ENCODE results near the gene AHRR. TPM values are rescaled to one million over a fixed set of nuclear protein-coding genes. Genes with fewer than 3 reads are reported as not detected.

The AHRR gene
- total RNA-seq, 1 experiment from 2014 or later = 3.2 TPM

DNA sequence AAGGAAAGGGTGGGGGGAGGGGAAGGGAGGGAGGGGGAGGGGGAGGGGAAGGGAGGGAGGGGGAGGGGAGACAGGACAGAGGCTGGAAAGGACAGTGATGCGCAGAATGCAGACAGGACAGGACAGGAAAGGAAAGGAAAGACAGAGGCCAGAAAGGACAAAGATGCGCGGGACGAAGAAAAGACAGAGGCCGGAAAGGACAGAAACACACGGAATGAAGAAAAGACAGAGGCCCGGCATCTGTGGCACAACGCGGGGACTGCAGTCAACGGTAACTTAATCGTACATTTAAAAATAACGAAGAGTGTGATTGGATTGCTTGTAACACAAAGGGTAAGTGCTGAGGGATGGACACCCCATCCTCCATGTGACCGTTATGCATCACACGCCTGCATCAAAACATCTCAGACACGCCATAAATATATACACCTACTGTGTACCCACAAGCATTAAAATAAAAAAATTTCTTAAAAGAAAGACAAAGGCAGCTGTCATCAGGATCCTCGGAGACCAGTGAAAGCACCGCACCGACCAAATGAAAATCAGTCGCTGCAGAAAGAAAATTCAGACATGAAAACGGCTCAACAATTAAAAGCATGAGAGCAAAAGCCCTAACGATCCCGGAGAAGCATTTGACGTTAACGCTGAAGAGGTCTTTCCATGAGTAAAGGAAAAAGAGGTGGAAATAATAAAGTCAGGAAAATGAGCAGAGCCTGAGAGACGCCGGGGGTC is 68.5 kb downstream of the AHRR start:
- ChIA-PET POLR2A (no interaction called here), CTCF (interaction anchor here (0.6 kb wide), 2 partner anchors 13 to 246 kb away, joined by 3 read pairs; no protein-coding TSS in a partner anchor)
- no peaks in the 10 kb centered on the region for H3K27me3 Mint-ChIP-seq (ENCODE audit: insufficient read depth, unreplicated experiment)
- no TSS peak for BruUV-seq (replicated peaks)
- no peak for DNase-seq (ENCODE audit: unreplicated experiment)
- intact Hi-C loops (cut with micrococcal nuclease) = no loop called here
- H3K9me3 Mint-ChIP-seq (ENCODE audit: unreplicated experiment) = no peaks in the 10 kb centered on the region
- peaks cover 14% of the 10 kb centered on the region for H3K4me1 Mint-ChIP-seq (ENCODE audit: insufficient read depth, unreplicated experiment)
- no peak overlapping the region for H3K4me3 Mint-ChIP-seq (ENCODE audit: unreplicated experiment)
- H3K27ac Mint-ChIP-seq (ENCODE audit: low read depth, unreplicated experiment) = no peak overlapping the region
- TF ChIP-seq, protein P1, sequence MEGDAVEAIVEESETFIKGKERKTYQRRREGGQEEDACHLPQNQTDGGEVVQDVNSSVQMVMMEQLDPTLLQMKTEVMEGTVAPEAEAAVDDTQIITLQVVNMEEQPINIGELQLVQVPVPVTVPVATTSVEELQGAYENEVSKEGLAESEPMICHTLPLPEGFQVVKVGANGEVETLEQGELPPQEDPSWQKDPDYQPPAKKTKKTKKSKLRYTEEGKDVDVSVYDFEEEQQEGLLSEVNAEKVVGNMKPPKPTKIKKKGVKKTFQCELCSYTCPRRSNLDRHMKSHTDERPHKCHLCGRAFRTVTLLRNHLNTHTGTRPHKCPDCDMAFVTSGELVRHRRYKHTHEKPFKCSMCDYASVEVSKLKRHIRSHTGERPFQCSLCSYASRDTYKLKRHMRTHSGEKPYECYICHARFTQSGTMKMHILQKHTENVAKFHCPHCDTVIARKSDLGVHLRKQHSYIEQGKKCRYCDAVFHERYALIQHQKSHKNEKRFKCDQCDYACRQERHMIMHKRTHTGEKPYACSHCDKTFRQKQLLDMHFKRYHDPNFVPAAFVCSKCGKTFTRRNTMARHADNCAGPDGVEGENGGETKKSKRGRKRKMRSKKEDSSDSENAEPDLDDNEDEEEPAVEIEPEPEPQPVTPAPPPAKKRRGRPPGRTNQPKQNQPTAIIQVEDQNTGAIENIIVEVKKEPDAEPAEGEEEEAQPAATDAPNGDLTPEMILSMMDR (IDR thresholded peaks at IDR 0.05; ENCODE audit: unreplicated experiment) = no peak
- H3K36me3 Mint-ChIP-seq (ENCODE audit: insufficient read depth, unreplicated experiment) = no peaks in the 10 kb centered on the region

DNA sequence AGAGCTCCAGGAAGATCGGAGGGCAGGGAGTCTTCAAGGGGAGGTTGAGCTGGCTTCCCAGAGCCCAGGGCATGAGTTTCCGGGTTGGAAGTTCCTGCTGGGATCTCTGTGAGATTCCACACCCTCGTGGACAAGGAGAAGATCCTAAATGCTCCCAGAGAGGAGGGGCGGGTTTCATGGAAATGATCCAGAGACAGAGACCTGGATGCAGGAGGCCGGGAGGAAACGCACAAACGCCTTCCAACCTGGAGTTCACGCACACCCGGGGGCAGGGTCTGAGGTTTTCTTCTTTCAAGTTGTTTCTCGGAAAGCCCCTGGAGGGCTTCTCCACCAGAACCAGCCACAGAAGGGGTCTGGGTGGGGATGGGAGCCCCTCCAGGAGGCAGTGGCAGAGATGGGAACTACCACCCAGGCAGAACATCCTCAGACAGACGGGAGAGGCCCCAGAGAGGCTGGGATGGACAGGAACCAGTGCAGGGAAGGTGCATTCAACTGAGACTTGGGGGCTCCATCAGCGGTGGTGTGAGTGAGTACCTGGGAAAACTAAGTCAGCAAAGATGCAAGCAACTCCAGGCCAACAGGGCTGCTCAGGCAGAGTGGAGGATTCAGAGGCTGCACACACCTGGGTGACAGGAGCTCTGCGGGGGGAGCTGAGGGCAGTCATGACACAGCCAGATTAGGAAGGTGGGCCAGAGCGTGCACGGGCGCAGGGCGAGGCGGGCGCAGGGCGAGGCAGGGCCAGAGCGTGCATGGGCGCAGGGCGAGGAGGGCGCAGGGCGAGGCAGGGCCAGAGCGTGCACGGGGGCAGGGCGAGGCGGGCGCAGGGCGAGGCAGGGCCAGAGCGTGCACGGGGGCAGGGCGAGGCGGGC is 69.3 kb downstream of the AHRR start:
- BruUV-seq (replicated peaks) = no TSS peak
- TF ChIP-seq, protein P1 (IDR thresholded peaks at IDR 0.05; ENCODE audit: unreplicated experiment) = no peak
- H3K27me3 Mint-ChIP-seq (ENCODE audit: insufficient read depth, unreplicated experiment) = no peaks in the 10 kb centered on the region
- H3K36me3 Mint-ChIP-seq (ENCODE audit: insufficient read depth, unreplicated experiment) = no peaks in the 10 kb centered on the region
- POLR2A ChIA-PET = no interaction called here
- DNase-seq (ENCODE audit: unreplicated experiment) = no peak
- H3K4me1 Mint-ChIP-seq (ENCODE audit: insufficient read depth, unreplicated experiment) = peaks cover 14% of the 10 kb centered on the region
- CTCF ChIA-PET = interaction anchor here (0.6 kb wide), 1 partner anchor 14 kb away, joined by 3 read pairs; no protein-coding TSS in a partner anchor
- H3K27ac Mint-ChIP-seq (ENCODE audit: low read depth, unreplicated experiment) = no peak overlapping the region
- H3K4me3 Mint-ChIP-seq (ENCODE audit: unreplicated experiment) = no peak overlapping the region
- H3K9me3 Mint-ChIP-seq (ENCODE audit: unreplicated experiment) = no peaks in the 10 kb centered on the region
- intact Hi-C loops (cut with micrococcal nuclease) = no loop called here

DNA sequence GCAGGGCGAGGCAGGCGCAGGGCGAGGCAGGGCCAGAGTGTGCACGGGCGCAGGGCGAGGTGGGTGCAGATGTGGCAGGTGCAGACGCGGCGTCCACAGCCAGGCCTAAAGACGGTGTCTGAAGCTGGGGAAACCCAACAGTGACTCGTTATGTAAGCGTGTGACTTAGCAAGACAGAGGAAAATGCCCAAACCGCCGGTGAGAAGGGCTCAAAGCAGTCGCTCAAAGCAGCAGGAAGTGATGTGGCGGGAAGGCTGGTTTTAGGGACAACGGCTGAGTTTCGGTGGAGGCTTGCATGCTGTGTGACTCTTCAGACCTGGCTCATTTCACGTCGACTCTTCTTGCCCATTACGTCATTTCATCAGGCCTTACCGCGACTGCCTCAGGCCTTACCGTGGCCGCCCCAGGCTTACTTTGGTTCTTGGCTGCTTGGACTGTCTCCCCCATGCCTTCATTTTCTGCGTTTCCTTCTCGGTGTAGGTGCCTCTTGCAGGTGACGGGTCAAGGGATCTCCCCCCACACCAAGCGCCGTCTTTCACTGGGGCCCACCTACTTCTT is 71.0 kb downstream of the AHRR start:
- no peak overlapping the region for H3K27ac Mint-ChIP-seq (ENCODE audit: low read depth, unreplicated experiment)
- no peaks in the 10 kb centered on the region for H3K9me3 Mint-ChIP-seq (ENCODE audit: unreplicated experiment)
- no TSS peak for BruUV-seq (replicated peaks)
- no peak for DNase-seq (ENCODE audit: unreplicated experiment)
- H3K27me3 Mint-ChIP-seq (ENCODE audit: insufficient read depth, unreplicated experiment) = no peaks in the 10 kb centered on the region
- POLR2A ChIA-PET = no interaction called here
- CTCF ChIA-PET = no interaction called here
- intact Hi-C loops (cut with micrococcal nuclease) = no loop called here
- TF ChIP-seq, protein P1 (IDR thresholded peaks at IDR 0.05; ENCODE audit: unreplicated experiment) = no peak
- no peaks in the 10 kb centered on the region for H3K4me1 Mint-ChIP-seq (ENCODE audit: insufficient read depth, unreplicated experiment)
- no peaks in the 10 kb centered on the region for H3K36me3 Mint-ChIP-seq (ENCODE audit: insufficient read depth, unreplicated experiment)
- no peak overlapping the region for H3K4me3 Mint-ChIP-seq (ENCODE audit: unreplicated experiment)

DNA sequence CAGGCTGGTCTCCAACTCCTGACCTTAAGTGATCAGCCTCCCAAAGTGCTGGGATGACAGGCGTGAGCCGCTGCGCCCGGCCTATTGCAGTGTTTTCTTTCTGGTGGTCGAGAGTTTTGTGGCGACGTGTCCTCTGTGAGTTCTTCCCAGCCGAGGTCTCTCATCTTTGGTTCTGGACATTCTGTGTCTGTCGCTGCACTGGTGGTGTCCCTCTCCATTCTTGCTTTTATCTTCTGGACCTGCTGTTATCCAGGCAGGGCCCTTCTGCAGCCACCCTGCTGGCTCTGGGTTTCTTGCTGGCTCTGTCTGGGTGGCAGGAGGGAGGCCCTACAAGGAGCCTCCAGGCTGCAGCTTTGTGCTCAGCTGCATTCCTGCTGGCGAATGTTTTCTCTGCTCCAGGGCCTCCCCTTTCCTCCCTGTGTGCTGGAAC is 72.3 kb downstream of the AHRR start:
- ChIA-PET CTCF (no interaction called here), POLR2A (no interaction called here)
- no TSS peak for BruUV-seq (replicated peaks)
- Mint-ChIP-seq H3K27me3 (ENCODE audit: insufficient read depth, unreplicated experiment) (no peaks in the 10 kb centered on the region), H3K4me1 (ENCODE audit: insufficient read depth, unreplicated experiment) (no peaks in the 10 kb centered on the region), H3K36me3 (ENCODE audit: insufficient read depth, unreplicated experiment) (no peaks in the 10 kb centered on the region), H3K9me3 (ENCODE audit: unreplicated experiment) (no peaks in the 10 kb centered on the region), H3K27ac (ENCODE audit: low read depth, unreplicated experiment) (no peak overlapping the region), H3K4me3 (ENCODE audit: unreplicated experiment) (no peak overlapping the region)
- TF ChIP-seq, protein P1 (IDR thresholded peaks at IDR 0.05; ENCODE audit: unreplicated experiment) = no peak
- intact Hi-C loops (cut with micrococcal nuclease) = no loop called here
- no peak for DNase-seq (ENCODE audit: unreplicated experiment)
